Endothelial cell of umbilical vein (primary cell): Measurements from ENCODE around the gene FHIT. TPM values are rescaled to one million over a fixed set of nuclear protein-coding genes. Genes with fewer than 3 reads are reported as not detected.

Source experiments
- BruUV-seq: library from RNA; stranded (reverse); fragments of 400-500 nt; replicated peaks from 2 replicates; lab custom pipeline; 2021; lab: Mats Ljungman, UMichigan
- CTCF ChIA-PET: fragments of 300-600, 350-600 bp; sonication (Branson Sonifier 250); formaldehyde crosslinking; loops from one replicate; lab custom pipeline; 2021; ENCODE audit warnings: antibody characterized with exemption, inconsistent platforms; lab: Charles Lee
- POLR2A ChIA-PET: fragments of 300-600, 350-600 bp; sonication (Branson Sonifier 250); formaldehyde crosslinking; loops from one replicate; lab custom pipeline; 2021; ENCODE audit warnings: antibody characterized with exemption, inconsistent platforms; lab: Charles Lee
- DNase-seq: peaks from one replicate; pipeline ENCODE4 v3.0.0-alpha.2; 2011; ENCODE audit warnings: low read depth, low spot score
- FAIRE-seq: peaks from 2 replicates; lab custom pipeline; 2011; peaks lifted over from hg19 to GRCh38; lab: Jason Lieb, UNC
- H2AFZ ChIP-seq: 2 replicates; pipeline ENCODE4 v1.6.0; 2012; ENCODE audit warnings: low read depth, low read length, control low read depth, inconsistent platforms
- H3K27ac ChIP-seq: 2 replicates; pipeline ENCODE4 v1.5.1; 2011; ENCODE audit warnings: low read depth, mild to moderate bottlenecking, control low read depth, low read length, moderate library complexity; ENCODE audit not compliant: insufficient read depth
- H3K27me3 ChIP-seq, 2 experiments: 2 replicates each; pipeline versions ENCODE4 v1.6.0 to v1.6.1; 2011; ENCODE audit warnings: low read length in 2 of 2, mixed read lengths in 1 of 2; ENCODE audit not compliant: control insufficient read depth in 2 of 2, insufficient read depth in 2 of 2
- H3K36me3 ChIP-seq, 2 experiments: 2 replicates in 1 of 2; 3 replicates in 1 of 2; pipeline ENCODE4 v1.5.1; 2011; ENCODE audit warnings: low read length in 2 of 2, mild to moderate bottlenecking in 1 of 2, moderate library complexity in 1 of 2; ENCODE audit not compliant: control insufficient read depth in 2 of 2, insufficient read depth in 2 of 2; ENCODE audit errors: extremely low read depth in 1 of 2
- H3K4me1 ChIP-seq: 3 replicates; pipeline ENCODE4 v1.5.1; 2011; ENCODE audit warnings: mild to moderate bottlenecking, low read length; ENCODE audit not compliant: control insufficient read depth, insufficient read depth; ENCODE audit errors: extremely low read depth
- H3K4me2 ChIP-seq: 2 replicates; pipeline ENCODE4 v1.6.1; 2011; ENCODE audit warnings: low read length, control low read depth, mixed read lengths; ENCODE audit not compliant: insufficient read depth
- H3K4me3 ChIP-seq, 3 experiments: fragments of 200-600 bp in 1 of 3; sonication (generic), shearing (Covaris generic) in 1 of 3; replicated peaks in 1 of 3; 2 replicates each; pipeline ENCODE4 v1.5.1; 2011 to 2016; ENCODE audit warnings: control low read depth in 3 of 3, low read length in 3 of 3, mild to moderate bottlenecking in 2 of 3, inconsistent platforms in 1 of 3, low read depth in 1 of 3, moderate library complexity in 1 of 3; ENCODE audit not compliant: insufficient read depth in 1 of 3
- H3K79me2 ChIP-seq: 2 replicates; pipeline ENCODE4 v1.6.0; 2012; ENCODE audit warnings: low read length, inconsistent platforms; ENCODE audit not compliant: control insufficient read depth, insufficient read depth
- H3K9ac ChIP-seq: replicated peaks from 2 replicates; pipeline ENCODE3; 2011; ENCODE audit warnings: low read length, control low read depth; ENCODE audit not compliant: insufficient read depth; ENCODE audit errors: extremely low read depth
- H3K9me1 ChIP-seq: replicated peaks from 3 replicates; pipeline ENCODE4 v1.6.0; 2011; ENCODE audit warnings: mild to moderate bottlenecking, low read length; ENCODE audit not compliant: control insufficient read depth, insufficient read depth; ENCODE audit errors: extremely low read depth
- H3K9me3 ChIP-seq: replicated peaks from 2 replicates; pipeline ENCODE4 v1.5.1; 2012; ENCODE audit warnings: low read length, inconsistent platforms; ENCODE audit not compliant: control insufficient read depth, insufficient read depth
- H4K20me1 ChIP-seq: replicated peaks from 2 replicates; pipeline ENCODE3; 2011; ENCODE audit warnings: mild to moderate bottlenecking, low read length; ENCODE audit not compliant: control insufficient read depth, insufficient read depth; ENCODE audit errors: extremely low read depth
- EZH2 ChIP-seq: IDR thresholded peaks from 2 replicates; pipeline ENCODE4 v1.6.1; 2012; ENCODE audit warnings: borderline replicate concordance, low read depth, mild to moderate bottlenecking, moderate library complexity, low read length, inconsistent platforms; ENCODE audit not compliant: severe bottlenecking
- FOS ChIP-seq: IDR thresholded peaks from 2 replicates; pipeline ENCODE4 v1.6.1; 2011; ENCODE audit warnings: mild to moderate bottlenecking, low read length, moderate library complexity, borderline replicate concordance; ENCODE audit not compliant: insufficient read depth
- GATA2 ChIP-seq: IDR thresholded peaks from 2 replicates; pipeline ENCODE4 v1.7.0; 2011; ENCODE audit warnings: low read depth, mild to moderate bottlenecking, moderate library complexity, mixed read lengths, low read length; ENCODE audit not compliant: insufficient read length, insufficient read depth
- JUN ChIP-seq: IDR thresholded peaks from 2 replicates; pipeline ENCODE4 v1.6.1; 2011; ENCODE audit warnings: borderline replicate concordance, low read depth; ENCODE audit not compliant: insufficient read length, insufficient read depth
- MAX ChIP-seq: IDR thresholded peaks from 2 replicates; pipeline ENCODE4 v1.6.1; 2011; ENCODE audit not compliant: insufficient read depth, insufficient read length
- MYC ChIP-seq: IDR thresholded peaks from one replicate; pipeline ENCODE4 v1.6.1; 2011; ENCODE audit warnings: mild to moderate bottlenecking, low read depth, low read length
- POLR2A ChIP-seq: IDR thresholded peaks from 2 replicates; pipeline ENCODE4 v1.6.1; 2012; ENCODE audit warnings: low read depth, mild to moderate bottlenecking, control low read depth, low read length
- POLR2AphosphoS5 ChIP-seq: IDR thresholded peaks from 2 replicates; pipeline ENCODE4 v1.6.1; 2012; ENCODE audit warnings: low read depth, mild to moderate bottlenecking, control low read depth, low read length, moderate library complexity; ENCODE audit not compliant: insufficient read depth
- dilution Hi-C: fragments of 300-500 bp; cut with MboI; formaldehyde crosslinking; loops from one replicate; pipeline ENCODE4 v1.15.0; 2019; ENCODE audit warnings: low sequenced_read_pairs; ENCODE audit not compliant: extremely low pct_ligation_motif_present
- intact Hi-C: fragments of 100-400 bp; cut with micrococcal nuclease; formaldehyde crosslinking; loops from one replicate; pipeline ENCODE4 v1.10.0; 2022
- polyA plus RNA-seq, 4 experiments: library from polyadenylated mRNA; depleted of rRNA in 3 of 4; stranded (reverse) in 3 of 4; unstranded in 1 of 4; fragments of >200 nt; gene quantifications; 2 replicates each; pipeline versions ENCODE4 v1.2.1 to v1.2.3, GENCODE V29; 2011 to 2012; ENCODE audit warnings: missing spikeins in 1 of 4
- total RNA-seq: library from RNA; stranded (reverse); gene quantifications from 2 replicates; pipeline ENCODE4 v1.2.3, GENCODE V29; 2021
- TF ChIP-seq, protein P1 (sequence below), 2 donors: IDR thresholded peaks; 1 replicate in 1 of 2; 2 replicates in 1 of 2; pipeline ENCODE4 v1.5.1; 2011; ENCODE audit warnings: low read length in 2 of 2, mild to moderate bottlenecking in 2 of 2, moderate library complexity in 2 of 2, control low read depth in 1 of 2, inconsistent platforms in 1 of 2, low read depth in 1 of 2; ENCODE audit not compliant: insufficient read depth in 1 of 2; ENCODE audit errors: extremely low read depth in 1 of 2

Gene FHIT
- total and polyA plus RNA-seq, 2 donors (not counting 3 experiments of a cell fraction or from before 2014, with no cell fraction given), result 0.47 to 2.2 TPM

- FAIRE-seq (no peak), DNase-seq (no peak)
- CTCF ChIA-PET, result no interaction called here
- H3K27me3 ChIP-seq, result no peaks in the 10 kb centered on the region
- H3K36me3 ChIP-seq, result no peaks in the 10 kb centered on the region
- H3K79me2 ChIP-seq, result no peaks in the 10 kb centered on the region
- no peaks in the 10 kb centered on the region for H4K20me1 ChIP-seq
- intact Hi-C loops, result no loop called here
- H3K4me1 ChIP-seq, result no peaks in the 10 kb centered on the region
- POLR2A ChIA-PET, result no interaction called here
- H3K4me3 ChIP-seq, result no peak overlapping the region
- dilution Hi-C loops, result no loop called here
- no peak overlapping the region for H3K9ac ChIP-seq
- TF ChIP-seq EZH2 (no peak), GATA2 (no peak), MYC (no peak), POLR2A (no peak), POLR2AphosphoS5 (no peak), FOS (no peak), JUN (no peak), MAX (no peak)
- TF ChIP-seq, protein P1, sequence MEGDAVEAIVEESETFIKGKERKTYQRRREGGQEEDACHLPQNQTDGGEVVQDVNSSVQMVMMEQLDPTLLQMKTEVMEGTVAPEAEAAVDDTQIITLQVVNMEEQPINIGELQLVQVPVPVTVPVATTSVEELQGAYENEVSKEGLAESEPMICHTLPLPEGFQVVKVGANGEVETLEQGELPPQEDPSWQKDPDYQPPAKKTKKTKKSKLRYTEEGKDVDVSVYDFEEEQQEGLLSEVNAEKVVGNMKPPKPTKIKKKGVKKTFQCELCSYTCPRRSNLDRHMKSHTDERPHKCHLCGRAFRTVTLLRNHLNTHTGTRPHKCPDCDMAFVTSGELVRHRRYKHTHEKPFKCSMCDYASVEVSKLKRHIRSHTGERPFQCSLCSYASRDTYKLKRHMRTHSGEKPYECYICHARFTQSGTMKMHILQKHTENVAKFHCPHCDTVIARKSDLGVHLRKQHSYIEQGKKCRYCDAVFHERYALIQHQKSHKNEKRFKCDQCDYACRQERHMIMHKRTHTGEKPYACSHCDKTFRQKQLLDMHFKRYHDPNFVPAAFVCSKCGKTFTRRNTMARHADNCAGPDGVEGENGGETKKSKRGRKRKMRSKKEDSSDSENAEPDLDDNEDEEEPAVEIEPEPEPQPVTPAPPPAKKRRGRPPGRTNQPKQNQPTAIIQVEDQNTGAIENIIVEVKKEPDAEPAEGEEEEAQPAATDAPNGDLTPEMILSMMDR (IDR thresholded peaks at IDR 0.05; ENCODE audit: extremely low read depth in 1 of 2, insufficient read depth in 1 of 2, low read depth in 1 of 2, low read length in 2 of 2), result no peak
- no TSS peak for BruUV-seq
- no peaks in the 10 kb centered on the region for H3K9me1 ChIP-seq
- H3K9me3 ChIP-seq, result no peaks in the 10 kb centered on the region
- no peak overlapping the region for H2AFZ ChIP-seq
- no peak overlapping the region for H3K27ac ChIP-seq
- H3K4me2 ChIP-seq, result no peak overlapping the region
Measured at GRCh38 chr3:60501314-60501713, 749.9 kb downstream of the FHIT start.
